ENCODE data around the gene MATCAP1.

Gene MATCAP1

GRCh38 chr16:67150833-67151396 lies 32.8 kb downstream of the MATCAP1 start, which contains the start of gene B3GNT9:
Gene B3GNT9 (minus strand): TSS chr16:67150998. CDS start chr16:67150485, 513 bp downstream.
- peak in 40 of 42 donors; percentile 44 to 86 (median 70) for DNase-seq
- intact Hi-C loops (cut with DNase I), result loop anchor here (10.0 kb wide), 3 partner anchors 46 to 206 kb away; partner anchors contain the start of gene PHAF1

GRCh38 chr16:67150047-67150832 lies 33.5 kb downstream of the MATCAP1 start:
- intact Hi-C loops (cut with DNase I), result loop anchor here (10.0 kb wide), 3 partner anchors 45 to 205 kb away; partner anchors contain the start of gene PHAF1

GRCh38 chr16:67149276-67150046 lies 34.3 kb downstream of the MATCAP1 start:
- intact Hi-C loops (cut with DNase I), result loop anchor here (10.0 kb wide), 3 partner anchors 45 to 205 kb away; partner anchors contain the start of gene PHAF1
- DNase-seq, result peak in 1 of 42 donors; percentile 15

More at GRCh38 chr16:67150047-67150832, 33.5 kb downstream of the MATCAP1 start:
- DNase-seq, result peak in 7 of 42 donors; percentile 30 to 48 (median 47)

GRCh38 chr16:67148656-67149275 lies 35.0 kb downstream of the MATCAP1 start:
- no peak for DNase-seq
- intact Hi-C loops (cut with DNase I), result no loop called here

GRCh38 chr16:67148221-67148620 lies 35.5 kb downstream of the MATCAP1 start:
- intact Hi-C loops (cut with DNase I), result no loop called here
- DNase-seq, result peak in 2 of 42 donors; percentile 2 to 4

GRCh38 chr16:67147437-67148140 lies 36.2 kb downstream of the MATCAP1 start:
- intact Hi-C loops (cut with DNase I), result no loop called here
- peak in 1 of 42 donors; percentile 12 for DNase-seq

GRCh38 chr16:67146523-67147357 lies 37.0 kb downstream of the MATCAP1 start:
- intact Hi-C loops (cut with DNase I), result no loop called here

GRCh38 chr16:67145746-67146145 lies 38.0 kb downstream of the MATCAP1 start:
- intact Hi-C loops (cut with DNase I), result no loop called here
- DNase-seq, result peak in 1 of 42 donors; percentile 2

More at GRCh38 chr16:67146523-67147357, 37.0 kb downstream of the MATCAP1 start:
- DNase-seq, result peak in 2 of 42 donors; percentile 27 to 37

- no peak for DNase-seq
- intact Hi-C loops (cut with DNase I), result no loop called here
These were observed 38.8 kb downstream of the MATCAP1 start for GRCh38 chr16:67144943-67145342.

- no peak for DNase-seq
- intact Hi-C loops (cut with DNase I), result no loop called here
These were observed 41.4 kb downstream of the MATCAP1 start for GRCh38 chr16:67142342-67142741.

GRCh38 chr16:67141391-67141790 lies 42.4 kb downstream of the MATCAP1 start:
- DNase-seq, result no peak

GRCh38 chr16:67137605-67138004 lies 46.2 kb downstream of the MATCAP1 start:
- intact Hi-C loops (cut with DNase I), result no loop called here
- no peak for DNase-seq

More at GRCh38 chr16:67141391-67141790, 42.4 kb downstream of the MATCAP1 start:
- intact Hi-C loops (cut with DNase I), result no loop called here

GRCh38 chr16:67129422-67129821 lies 54.3 kb downstream of the MATCAP1 start:
- DNase-seq, result peak in 14 of 42 donors; percentile 14 to 61 (median 36)
- intact Hi-C loops (cut with DNase I), result no loop called here

- intact Hi-C loops (cut with DNase I), result no loop called here
- DNase-seq, result peak in 1 of 42 donors; percentile 13
These were observed 54.9 kb downstream of the MATCAP1 start for GRCh38 chr16:67128887-67129286.

GRCh38 chr16:67128417-67128816 lies 55.3 kb downstream of the MATCAP1 start:
- intact Hi-C loops (cut with DNase I), result no loop called here
- no peak for DNase-seq
